Liver (tissue), 9 donors: ENCODE results near the gene SAA4. TPM values are rescaled to one million over a fixed set of nuclear protein-coding genes. Genes with fewer than 3 reads are reported as not detected.
"Not testable (repeated sequence)": the region's sequence is repeated elsewhere in the genome, so short reads cannot be mapped to it uniquely, and the experiment has no call there.

Source experiments
- DNase-seq: peaks from one replicate; pipeline ENCODE4 v3.0.0-alpha.2; 2017; ENCODE audit warnings: low spot score
- H3K27ac ChIP-seq, 2 donors: one replicate each; pipeline ENCODE4 v1.7.0; 2013; ENCODE audit warnings: inconsistent platforms in 2 of 2, low read length in 2 of 2, control low read depth in 1 of 2, low read depth in 1 of 2, mild to moderate bottlenecking in 1 of 2
- H3K27me3 ChIP-seq, 4 donors: one replicate each; pipeline versions ENCODE4 v1.6.1 to v1.7.0; 2013; ENCODE audit warnings: low read length in 3 of 4, inconsistent platforms in 1 of 4, mild to moderate bottlenecking in 1 of 4, moderate library complexity in 1 of 4; ENCODE audit not compliant: control insufficient read depth in 4 of 4, insufficient read depth in 4 of 4
- H3K36me3 ChIP-seq, 4 donors: one replicate each; pipeline versions ENCODE4 v1.6.1 to v1.7.0; 2013; ENCODE audit warnings: low read length in 3 of 4, mild to moderate bottlenecking in 3 of 4, low read depth in 1 of 4, moderate library complexity in 1 of 4; ENCODE audit not compliant: control insufficient read depth in 4 of 4, insufficient read depth in 3 of 4
- H3K4me1 ChIP-seq, 4 donors: one replicate each; pipeline versions ENCODE4 v1.6.1 to v1.7.0; 2013; ENCODE audit warnings: low read length in 3 of 4, mild to moderate bottlenecking in 3 of 4, moderate library complexity in 1 of 4; ENCODE audit not compliant: control insufficient read depth in 4 of 4, insufficient read depth in 4 of 4
- H3K4me3 ChIP-seq, 3 donors: one replicate each; pipeline versions ENCODE4 v1.6.1 to v1.7.0; 2013; ENCODE audit warnings: low read length in 3 of 3, control low read depth in 1 of 3, low read depth in 1 of 3, mild to moderate bottlenecking in 1 of 3
- H3K9ac ChIP-seq, 2 donors: one replicate each; pipeline ENCODE4 v1.7.0; 2013; ENCODE audit warnings: low read length in 2 of 2, mild to moderate bottlenecking in 2 of 2, moderate library complexity in 2 of 2, control low read depth in 1 of 2, low read depth in 1 of 2
- H3K9me3 ChIP-seq, 4 donors: one replicate each; pipeline versions ENCODE4 v1.6.1 to v1.7.0; 2013; ENCODE audit warnings: low read length in 3 of 4; ENCODE audit not compliant: control insufficient read depth in 4 of 4
- FOXA1 ChIP-seq: IDR thresholded peaks from 2 replicates; pipeline ENCODE4 v1.6.1; 2016; ENCODE audit warnings: antibody characterized with exemption
- FOXA2 ChIP-seq: IDR thresholded peaks from 2 replicates; pipeline ENCODE4 v1.6.1; 2016; ENCODE audit warnings: antibody characterized with exemption
- GABPA ChIP-seq, 2 donors: IDR thresholded peaks in 1 of 2; conservative IDR thresholded peaks in 1 of 2; 2 replicates each; pipeline ENCODE4 v1.6.1; 2016; ENCODE audit warnings: antibody characterized with exemption in 2 of 2, mild to moderate bottlenecking in 1 of 2, moderate library complexity in 1 of 2
- HNF4A ChIP-seq, 2 donors: conservative IDR thresholded peaks; 2 replicates each; pipeline ENCODE4 v1.6.1; 2016; ENCODE audit warnings: antibody characterized with exemption in 2 of 2, mild to moderate bottlenecking in 2 of 2
- HNF4G ChIP-seq: IDR thresholded peaks from 2 replicates; pipeline ENCODE4 v1.6.1; 2016; ENCODE audit warnings: antibody characterized with exemption
- NR2F2 ChIP-seq: IDR thresholded peaks from 2 replicates; pipeline ENCODE4 v1.6.1; 2016; ENCODE audit warnings: antibody characterized with exemption
- RAD21 ChIP-seq, 2 donors: IDR thresholded peaks; 2 replicates each; pipeline ENCODE4 v1.6.1; 2016; ENCODE audit warnings: antibody characterized with exemption in 2 of 2, mild to moderate bottlenecking in 2 of 2
- SP1 ChIP-seq: IDR thresholded peaks from 2 replicates; pipeline ENCODE4 v1.6.1; 2018; ENCODE audit warnings: antibody characterized with exemption, mild to moderate bottlenecking
- TAF1 ChIP-seq: conservative IDR thresholded peaks from 2 replicates; pipeline ENCODE4 v1.6.1; 2016; ENCODE audit warnings: antibody characterized with exemption, mild to moderate bottlenecking
- YY1 ChIP-seq: IDR thresholded peaks from 2 replicates; pipeline ENCODE4 v1.6.1; 2016; ENCODE audit warnings: antibody characterized with exemption, mild to moderate bottlenecking
- WGBS: extraction: QIAGEN DNeasy Blood & Tissue Kit; methylation state at CpG from one replicate; pipeline ENCODE4 v1.1.7; 2013; 5-methylcytosine and 5-hydroxymethylcytosine counted together
- polyA plus RNA-seq, 2 donors: library from polyadenylated mRNA; stranded (reverse) in 1 of 2; unstranded in 1 of 2; fragments of 200-250 nt in 1 of 2; fragments of >200 nt in 1 of 2; fragmentation: Nextera tagmentation in 1 of 2; extraction: Ambion mirVana in 1 of 2; gene quantifications; one replicate each; pipeline versions ENCODE4 v1.2.1 to v1.2.3, GENCODE V29; 2013 to 2015
- total RNA-seq, 2 donors: library from RNA; depleted of rRNA; stranded (reverse); fragments of >200 nt; gene quantifications; one replicate each; pipeline ENCODE4 v1.2.3, GENCODE V29; 2014
- TF ChIP-seq, protein P1 (sequence below): fragments of 150-350 bp; IDR thresholded peaks from 2 replicates; pipeline ENCODE4 v1.5.1; 2017; ENCODE audit warnings: improper control_type of control experiment, low read depth, low read length; ENCODE audit not compliant: missing input control
- TF ChIP-seq, protein P2 (sequence below): IDR thresholded peaks from 2 replicates; pipeline ENCODE4 v1.6.1; 2016; ENCODE audit warnings: antibody characterized with exemption
- TF ChIP-seq, protein P3 (sequence below): IDR thresholded peaks from 2 replicates; pipeline ENCODE4 v1.6.1; 2016; ENCODE audit warnings: antibody characterized with exemption
- TF ChIP-seq, protein P4 (sequence below): IDR thresholded peaks from 2 replicates; pipeline ENCODE4 v1.6.1; 2016; ENCODE audit warnings: antibody characterized with exemption, mild to moderate bottlenecking
- donor health status: healthy.
- donor health status: healthy.
- donor health status: healthy.
- donor health status: healthy.
- donor health status: healthy.

SAA4 gene
- total and polyA plus RNA-seq, 4 donors, result 84.9 to 4,017 (median 1,127) TPM

- no peak overlapping the region for H3K27ac ChIP-seq
- no peaks in the 10 kb centered on the region for H3K9me3 ChIP-seq
- H3K4me3 ChIP-seq, result no peak overlapping the region
- no peaks in the 10 kb centered on the region for H3K36me3 ChIP-seq
- no peak for TF ChIP-seq FOXA1
- no peak for TF ChIP-seq NR2F2
- 89% methylated on average over 3 of the region's 3 CpGs for WGBS
- H3K27me3 ChIP-seq, result no peaks in the 10 kb centered on the region
- no peak for DNase-seq
- H3K9ac ChIP-seq, result no peak overlapping the region
- no peaks in the 10 kb centered on the region for H3K4me1 ChIP-seq
Measured at GRCh38 chr11:18204220-18204619, 32.4 kb downstream of the SAA4 start.

DNA sequence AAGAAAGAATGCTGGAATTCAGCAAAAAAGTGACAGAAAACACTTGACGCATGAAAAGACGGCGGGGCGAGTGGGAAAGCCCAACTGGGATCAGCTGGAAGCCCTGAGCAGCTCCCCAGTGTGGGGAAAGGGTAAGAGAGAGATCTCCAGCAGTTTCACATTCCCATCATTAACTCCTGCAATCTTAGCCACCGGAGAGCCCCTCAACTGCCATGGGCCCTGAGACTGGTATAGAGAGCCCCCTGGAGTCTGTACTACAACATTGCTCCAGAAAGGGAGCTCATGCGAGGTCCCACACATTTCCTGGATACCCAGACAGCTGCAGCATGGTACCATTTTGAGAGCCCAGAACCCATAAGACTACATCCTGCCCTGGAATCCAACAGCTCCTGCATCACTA is 32.9 kb downstream of the SAA4 start:
- WGBS, result 58% methylated on average over 6 of the region's 6 CpGs

GRCh38 chr11:18197738-18198137 is 38.9 kb downstream of the SAA4 start:
- H3K9ac ChIP-seq, H3K27ac ChIP-seq, H3K4me3 ChIP-seq, H3K27me3 ChIP-seq, DNase-seq, H3K36me3 ChIP-seq, H3K4me1 ChIP-seq, H3K9me3 ChIP-seq: not testable (repeated sequence)
- 69% methylated on average over 3 of the region's 3 CpGs for WGBS

More for the DNA sequence above, 32.9 kb downstream of the SAA4 start:
- TF ChIP-seq TAF1 (no peak), FOXA2 (no peak), YY1 (no peak), HNF4A (conservative IDR thresholded peaks at IDR 0.05) (no peak), HNF4G (no peak), RAD21 (IDR thresholded peaks at IDR 0.05) (peak; percentile 6 to 64), NR2F2 (no peak), GABPA (IDR thresholded peaks at IDR 0.05 in 1 of 2, conservative IDR thresholded peaks at IDR 0.05 in 1 of 2) (no peak), SP1 (no peak)
- TF ChIP-seq, protein P1, sequence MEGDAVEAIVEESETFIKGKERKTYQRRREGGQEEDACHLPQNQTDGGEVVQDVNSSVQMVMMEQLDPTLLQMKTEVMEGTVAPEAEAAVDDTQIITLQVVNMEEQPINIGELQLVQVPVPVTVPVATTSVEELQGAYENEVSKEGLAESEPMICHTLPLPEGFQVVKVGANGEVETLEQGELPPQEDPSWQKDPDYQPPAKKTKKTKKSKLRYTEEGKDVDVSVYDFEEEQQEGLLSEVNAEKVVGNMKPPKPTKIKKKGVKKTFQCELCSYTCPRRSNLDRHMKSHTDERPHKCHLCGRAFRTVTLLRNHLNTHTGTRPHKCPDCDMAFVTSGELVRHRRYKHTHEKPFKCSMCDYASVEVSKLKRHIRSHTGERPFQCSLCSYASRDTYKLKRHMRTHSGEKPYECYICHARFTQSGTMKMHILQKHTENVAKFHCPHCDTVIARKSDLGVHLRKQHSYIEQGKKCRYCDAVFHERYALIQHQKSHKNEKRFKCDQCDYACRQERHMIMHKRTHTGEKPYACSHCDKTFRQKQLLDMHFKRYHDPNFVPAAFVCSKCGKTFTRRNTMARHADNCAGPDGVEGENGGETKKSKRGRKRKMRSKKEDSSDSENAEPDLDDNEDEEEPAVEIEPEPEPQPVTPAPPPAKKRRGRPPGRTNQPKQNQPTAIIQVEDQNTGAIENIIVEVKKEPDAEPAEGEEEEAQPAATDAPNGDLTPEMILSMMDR, result peak; percentile 12
- TF ChIP-seq, protein P2, sequence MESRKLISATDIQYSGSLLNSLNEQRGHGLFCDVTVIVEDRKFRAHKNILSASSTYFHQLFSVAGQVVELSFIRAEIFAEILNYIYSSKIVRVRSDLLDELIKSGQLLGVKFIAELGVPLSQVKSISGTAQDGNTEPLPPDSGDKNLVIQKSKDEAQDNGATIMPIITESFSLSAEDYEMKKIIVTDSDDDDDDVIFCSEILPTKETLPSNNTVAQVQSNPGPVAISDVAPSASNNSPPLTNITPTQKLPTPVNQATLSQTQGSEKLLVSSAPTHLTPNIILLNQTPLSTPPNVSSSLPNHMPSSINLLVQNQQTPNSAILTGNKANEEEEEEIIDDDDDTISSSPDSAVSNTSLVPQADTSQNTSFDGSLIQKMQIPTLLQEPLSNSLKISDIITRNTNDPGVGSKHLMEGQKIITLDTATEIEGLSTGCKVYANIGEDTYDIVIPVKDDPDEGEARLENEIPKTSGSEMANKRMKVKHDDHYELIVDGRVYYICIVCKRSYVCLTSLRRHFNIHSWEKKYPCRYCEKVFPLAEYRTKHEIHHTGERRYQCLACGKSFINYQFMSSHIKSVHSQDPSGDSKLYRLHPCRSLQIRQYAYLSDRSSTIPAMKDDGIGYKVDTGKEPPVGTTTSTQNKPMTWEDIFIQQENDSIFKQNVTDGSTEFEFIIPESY, result no peak
- TF ChIP-seq, protein P3, sequence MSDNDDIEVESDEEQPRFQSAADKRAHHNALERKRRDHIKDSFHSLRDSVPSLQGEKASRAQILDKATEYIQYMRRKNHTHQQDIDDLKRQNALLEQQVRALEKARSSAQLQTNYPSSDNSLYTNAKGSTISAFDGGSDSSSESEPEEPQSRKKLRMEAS, result no peak
- TF ChIP-seq, protein P4, sequence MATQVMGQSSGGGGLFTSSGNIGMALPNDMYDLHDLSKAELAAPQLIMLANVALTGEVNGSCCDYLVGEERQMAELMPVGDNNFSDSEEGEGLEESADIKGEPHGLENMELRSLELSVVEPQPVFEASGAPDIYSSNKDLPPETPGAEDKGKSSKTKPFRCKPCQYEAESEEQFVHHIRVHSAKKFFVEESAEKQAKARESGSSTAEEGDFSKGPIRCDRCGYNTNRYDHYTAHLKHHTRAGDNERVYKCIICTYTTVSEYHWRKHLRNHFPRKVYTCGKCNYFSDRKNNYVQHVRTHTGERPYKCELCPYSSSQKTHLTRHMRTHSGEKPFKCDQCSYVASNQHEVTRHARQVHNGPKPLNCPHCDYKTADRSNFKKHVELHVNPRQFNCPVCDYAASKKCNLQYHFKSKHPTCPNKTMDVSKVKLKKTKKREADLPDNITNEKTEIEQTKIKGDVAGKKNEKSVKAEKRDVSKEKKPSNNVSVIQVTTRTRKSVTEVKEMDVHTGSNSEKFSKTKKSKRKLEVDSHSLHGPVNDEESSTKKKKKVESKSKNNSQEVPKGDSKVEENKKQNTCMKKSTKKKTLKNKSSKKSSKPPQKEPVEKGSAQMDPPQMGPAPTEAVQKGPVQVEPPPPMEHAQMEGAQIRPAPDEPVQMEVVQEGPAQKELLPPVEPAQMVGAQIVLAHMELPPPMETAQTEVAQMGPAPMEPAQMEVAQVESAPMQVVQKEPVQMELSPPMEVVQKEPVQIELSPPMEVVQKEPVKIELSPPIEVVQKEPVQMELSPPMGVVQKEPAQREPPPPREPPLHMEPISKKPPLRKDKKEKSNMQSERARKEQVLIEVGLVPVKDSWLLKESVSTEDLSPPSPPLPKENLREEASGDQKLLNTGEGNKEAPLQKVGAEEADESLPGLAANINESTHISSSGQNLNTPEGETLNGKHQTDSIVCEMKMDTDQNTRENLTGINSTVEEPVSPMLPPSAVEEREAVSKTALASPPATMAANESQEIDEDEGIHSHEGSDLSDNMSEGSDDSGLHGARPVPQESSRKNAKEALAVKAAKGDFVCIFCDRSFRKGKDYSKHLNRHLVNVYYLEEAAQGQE, result no peak
- Histone ChIP-seq H3K4me1 (no peaks in the 10 kb centered on the region), H3K9ac (no peak overlapping the region), H3K9me3 (no peaks in the 10 kb centered on the region), H3K4me3 (no peak overlapping the region), H3K36me3 (no peaks in the 10 kb centered on the region), H3K27ac (no peak overlapping the region), H3K27me3 (no peaks in the 10 kb centered on the region)
- no peak for DNase-seq
